Neural progenitor cell (in vitro differentiated cells): Measurements from ENCODE around the gene GTPBP1.

Experiments
- EZH2phosphoT487 ChIP-seq: fragments of 200-600 bp; sonication (generic); IDR thresholded peaks from 2 replicates; pipeline ENCODE4 v1.6.1; 2017; ENCODE audit warnings: antibody characterized with exemption
- TF ChIP-seq, protein P1 (sequence below): fragments of 200-600 bp; sonication (generic); IDR thresholded peaks from 2 replicates; pipeline ENCODE4 v1.5.1; 2017; ENCODE audit warnings: antibody characterized with exemption, mild to moderate bottlenecking

DNA sequence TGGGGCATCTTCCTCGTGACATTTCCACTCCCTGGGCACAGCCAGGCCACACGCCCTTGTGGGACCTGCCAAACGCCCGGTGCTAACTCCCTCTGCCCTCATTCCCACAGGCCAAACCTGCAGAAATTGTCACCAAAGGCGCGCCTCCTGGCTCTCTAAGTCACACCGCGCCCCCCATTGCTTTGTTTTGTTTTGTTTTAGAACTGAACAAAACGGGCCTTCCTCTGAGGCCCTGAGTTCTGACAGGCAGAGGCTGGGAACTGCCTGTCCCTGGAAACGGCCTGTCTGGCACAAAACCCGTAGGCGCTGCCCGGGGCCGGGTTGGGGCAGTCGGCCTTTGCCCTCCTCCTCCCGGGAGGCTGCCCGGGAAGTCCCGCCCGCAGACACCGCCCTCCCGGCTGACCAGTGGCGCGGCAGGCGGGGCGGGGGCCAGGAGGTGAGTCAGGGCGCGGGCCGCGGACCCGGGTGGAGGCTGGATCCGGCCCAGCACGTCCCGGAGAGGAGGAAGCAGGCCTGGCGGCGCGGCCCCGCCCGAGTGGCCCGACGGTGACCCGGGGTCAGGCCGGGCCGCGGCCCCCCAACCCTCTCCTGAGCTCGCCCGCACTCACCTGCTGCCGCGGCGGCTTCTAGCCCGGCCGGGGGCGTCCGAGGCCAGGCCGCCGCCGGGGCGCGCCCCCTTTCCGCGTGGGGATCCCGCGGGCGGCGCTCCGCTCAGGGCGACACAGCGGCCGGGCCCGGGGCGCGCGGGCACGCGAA, 49.6 kb downstream of the GTPBP1 start:
- TF ChIP-seq, protein P1, sequence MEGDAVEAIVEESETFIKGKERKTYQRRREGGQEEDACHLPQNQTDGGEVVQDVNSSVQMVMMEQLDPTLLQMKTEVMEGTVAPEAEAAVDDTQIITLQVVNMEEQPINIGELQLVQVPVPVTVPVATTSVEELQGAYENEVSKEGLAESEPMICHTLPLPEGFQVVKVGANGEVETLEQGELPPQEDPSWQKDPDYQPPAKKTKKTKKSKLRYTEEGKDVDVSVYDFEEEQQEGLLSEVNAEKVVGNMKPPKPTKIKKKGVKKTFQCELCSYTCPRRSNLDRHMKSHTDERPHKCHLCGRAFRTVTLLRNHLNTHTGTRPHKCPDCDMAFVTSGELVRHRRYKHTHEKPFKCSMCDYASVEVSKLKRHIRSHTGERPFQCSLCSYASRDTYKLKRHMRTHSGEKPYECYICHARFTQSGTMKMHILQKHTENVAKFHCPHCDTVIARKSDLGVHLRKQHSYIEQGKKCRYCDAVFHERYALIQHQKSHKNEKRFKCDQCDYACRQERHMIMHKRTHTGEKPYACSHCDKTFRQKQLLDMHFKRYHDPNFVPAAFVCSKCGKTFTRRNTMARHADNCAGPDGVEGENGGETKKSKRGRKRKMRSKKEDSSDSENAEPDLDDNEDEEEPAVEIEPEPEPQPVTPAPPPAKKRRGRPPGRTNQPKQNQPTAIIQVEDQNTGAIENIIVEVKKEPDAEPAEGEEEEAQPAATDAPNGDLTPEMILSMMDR, result no peak
- no peak for TF ChIP-seq EZH2phosphoT487
